GM12878 (cell line): ENCODE results near the gene POU2F1. TPM values are rescaled to one million over a fixed set of nuclear protein-coding genes. Genes with fewer than 3 reads are reported as not detected.

Experiments used
- ATAC-seq: fragments of 200-7000 bp; cut with Tn5 transposase; 3 replicates; pipeline ENCODE4 v1.9.1; 2020; ENCODE audit warnings: mild to moderate bottlenecking, moderate library complexity
- BruUV-seq: library from RNA; stranded (reverse); fragments of 400-500 nt; replicated peaks from 2 replicates; lab custom pipeline; 2021; lab: Mats Ljungman, UMichigan
- CTCF ChIA-PET: fragments of 300-600 bp; sonication (Branson Sonifier 250); formaldehyde crosslinking; extraction: SDS; loops from one replicate; lab custom pipeline; 2021; ENCODE audit warnings: inconsistent platforms; lab: Yijun Ruan, JAX
- POLR2A ChIA-PET: fragments of 350-600 bp; formaldehyde crosslinking; extraction: SDS; loops from one replicate; lab custom pipeline; 2021; ENCODE audit warnings: inconsistent platforms; lab: Charles Lee
- RAD21 ChIA-PET: fragments of 300-600 bp; sonication (Branson Sonifier 250); formaldehyde crosslinking; loops from one replicate; lab custom pipeline; 2023; ENCODE audit warnings: antibody characterized with exemption; ENCODE audit not compliant: unreplicated experiment; lab: Charles Lee
- SMC1A ChIA-PET: fragments of 300-600 bp; sonication (Branson Sonifier 250); formaldehyde crosslinking; loops from one replicate; lab custom pipeline; 2023; ENCODE audit not compliant: unreplicated experiment, uncharacterized antibody; lab: Charles Lee
- DNase-seq: peaks from one replicate; pipeline ENCODE4 v3.0.0-alpha.2; 2011; ENCODE audit warnings: low read depth, low spot score
- FAIRE-seq: peaks from 3 replicates; lab custom pipeline; 2011; peaks lifted over from hg19 to GRCh38; lab: Jason Lieb, UNC
- H2AFZ ChIP-seq: 2 replicates; pipeline ENCODE4 v1.6.0; 2011; ENCODE audit warnings: low read depth, low read length, control low read depth; ENCODE audit not compliant: control insufficient read depth
- H3K27ac ChIP-seq: 2 replicates; pipeline ENCODE4 v1.5.1; 2011; ENCODE audit warnings: control low read depth; ENCODE audit not compliant: control insufficient read depth, insufficient read depth
- H3K27me3 ChIP-seq, 2 experiments: replicated peaks in 1 of 2; 2 replicates each; pipeline versions ENCODE4 v1.6.0 to v1.6.1; 2011; ENCODE audit warnings: low read length in 1 of 2; ENCODE audit not compliant: control insufficient read depth in 2 of 2, insufficient read depth in 2 of 2
- H3K36me3 ChIP-seq, 2 experiments: 2 replicates each; pipeline ENCODE4 v1.5.1; 2011; ENCODE audit warnings: low read length in 1 of 2; ENCODE audit not compliant: control insufficient read depth in 2 of 2, insufficient read depth in 2 of 2
- H3K4me1 ChIP-seq: 2 replicates; pipeline ENCODE4 v1.6.1; 2011; ENCODE audit warnings: mild to moderate bottlenecking, low read length, moderate library complexity, mixed read lengths; ENCODE audit not compliant: control insufficient read depth, insufficient read depth
- H3K4me2 ChIP-seq: 2 replicates; pipeline ENCODE4 v1.6.0; 2011; ENCODE audit warnings: control low read depth; ENCODE audit not compliant: control insufficient read depth, insufficient read depth
- H3K4me3 ChIP-seq: fragments of 200-600 bp; sonication (generic); 2 replicates; pipeline ENCODE4 v1.5.1; 2016
- H3K79me2 ChIP-seq: 2 replicates; pipeline ENCODE4 v1.6.0; 2011; ENCODE audit warnings: low read length; ENCODE audit not compliant: control insufficient read depth, insufficient read depth
- H3K9ac ChIP-seq: 2 replicates; pipeline ENCODE4 v1.8.0; 2011; ENCODE audit warnings: low read length, control low read depth, mixed read lengths; ENCODE audit not compliant: control insufficient read depth, insufficient read depth
- H3K9me3 ChIP-seq: replicated peaks from 3 replicates; pipeline ENCODE4 v1.5.1; 2011; ENCODE audit warnings: mild to moderate bottlenecking, low read length; ENCODE audit not compliant: control insufficient read depth, insufficient read depth
- H4K20me1 ChIP-seq: 2 replicates; pipeline ENCODE4 v1.6.0; 2011; ENCODE audit not compliant: control insufficient read depth, insufficient read depth
- CEBPZ ChIP-seq: fragments of 150-350 bp; IDR thresholded peaks from 2 replicates; pipeline ENCODE4 v1.6.1; 2016; ENCODE audit warnings: low read depth, low read length
- HSF1 ChIP-seq: fragments of 150-350 bp; IDR thresholded peaks from 2 replicates; pipeline ENCODE4 v1.6.1; 2014; ENCODE audit warnings: mild to moderate bottlenecking, low read depth, low read length
- IRF4 ChIP-seq: IDR thresholded peaks from 2 replicates; pipeline ENCODE4 v1.6.1; 2011; ENCODE audit warnings: low read depth, low read length
- NFIC ChIP-seq: IDR thresholded peaks from 2 replicates; pipeline ENCODE4 v1.6.1; 2012; ENCODE audit warnings: low read depth, mild to moderate bottlenecking, inconsistent platforms, low read length, moderate library complexity
- NR2F1 ChIP-seq: fragments of 450-650 bp; conservative IDR thresholded peaks from 2 replicates; pipeline ENCODE4 v1.6.1; 2017; ENCODE audit warnings: mild to moderate bottlenecking
- PAX8 ChIP-seq: fragments of 450-650 bp; IDR thresholded peaks from 2 replicates; pipeline ENCODE4 v1.6.1; 2017; ENCODE audit warnings: mild to moderate bottlenecking, moderate library complexity
- PRDM15 ChIP-seq: fragments of 450-650 bp; formaldehyde crosslinking; IDR thresholded peaks from 2 replicates; pipeline ENCODE4 v1.4.0; 2020; ENCODE audit warnings: mild to moderate bottlenecking, moderate library complexity
- RBBP5 ChIP-seq: fragments of 200-600 bp; sonication (generic); conservative IDR thresholded peaks from 2 replicates; pipeline ENCODE4 v1.6.1; 2016
- RFX5 ChIP-seq: IDR thresholded peaks from 2 replicates; pipeline ENCODE4 v1.6.1; 2011; ENCODE audit warnings: low read depth, low read length, improper control_type of control experiment
- SUZ12 ChIP-seq: fragments of 200-600 bp; sonication (generic); IDR thresholded peaks from one replicate; pipeline ENCODE4 v1.6.1; 2018; ENCODE audit warnings: antibody characterized with exemption, mild to moderate bottlenecking; ENCODE audit not compliant: unreplicated experiment
- TCF12 ChIP-seq: IDR thresholded peaks from 2 replicates; pipeline ENCODE4 v1.6.1; 2011; ENCODE audit warnings: low read depth, mild to moderate bottlenecking, low read length
- TCF3 ChIP-seq: IDR thresholded peaks from 2 replicates; pipeline ENCODE4 v1.6.1; 2012; ENCODE audit warnings: low read depth, mild to moderate bottlenecking, low read length, borderline replicate concordance; ENCODE audit not compliant: insufficient read depth
- WGBS: methylation state at CpG from one replicate; pipeline ENCODE4 v1.1.6; 2016; ENCODE audit warnings: low lambda C conversion rate; ENCODE audit not compliant: insufficient replicate concordance, insufficient coverage; ENCODE audit errors: missing lambda C conversion rate; 5-methylcytosine and 5-hydroxymethylcytosine counted together
- in situ Hi-C: fragments of 300-500 bp; cut with MboI; formaldehyde crosslinking; loops from 9 replicates; pipeline ENCODE4 v1.14.3; 2018; ENCODE audit warnings: mixed read lengths
- intact Hi-C: fragments of 100-400 bp; cut with micrococcal nuclease; formaldehyde crosslinking; loops from one replicate; pipeline ENCODE4 v1.14.2; 2022; ENCODE audit not compliant: unreplicated experiment
- polyA plus RNA-seq, 11 experiments: library from polyadenylated mRNA; depleted of rRNA in 4 of 11; unstranded in 6 of 11; stranded (reverse) in 5 of 11; fragments of >200 nt; fragmentation: Nextera tagmentation in 4 of 11; fragmentation: Illumina TruSeq in 1 of 11; extraction: Ambion mirVana in 4 of 11; extraction: Trizol in 1 of 11; gene quantifications; 1 replicate in 1 of 11; 2 replicates in 10 of 11; pipeline versions ENCODE4 v1.2.1 to v1.2.3, GENCODE V29; 2011 to 2016; ENCODE audit warnings: inconsistent platforms in 2 of 11, missing spikeins in 2 of 11, low read depth in 1 of 11
- total RNA-seq, 4 experiments: library from RNA; depleted of rRNA in 3 of 4; stranded (reverse); fragments of >200 nt in 3 of 4; fragmentation: Illumina TruSeq in 1 of 4; extraction: Trizol in 1 of 4; gene quantifications; 2 replicates each; pipeline versions ENCODE4 v1.2.1 to v1.2.3, GENCODE V29; 2013 to 2021

The POU2F1 gene
- total and polyA plus RNA-seq, 10 of the 15 experiments (the other 5 are each of a cell fraction or from before 2014, with no cell fraction given): 2.5 to 21.7 (median 12.5) TPM

GRCh38 chr1:167184081-167184480, 36.6 kb upstream of the POU2F1 start:
- Histone ChIP-seq H3K79me2 (no peaks in the 10 kb centered on the region), H3K4me2 (no peak overlapping the region), H3K27ac (no peak overlapping the region), H3K9me3 (no peaks in the 10 kb centered on the region), H3K4me3 (no peak overlapping the region), H3K9ac (no peak overlapping the region), H3K4me1 (no peaks in the 10 kb centered on the region), H4K20me1 (no peaks in the 10 kb centered on the region), H3K27me3 (no peaks in the 10 kb centered on the region), H3K36me3 (no peaks in the 10 kb centered on the region), H2AFZ (no peak overlapping the region)
- POLR2A ChIA-PET: no interaction called here
- BruUV-seq: no TSS peak
- WGBS: 0% methylated on average over 2 of the region's 2 CpGs
- SMC1A ChIA-PET: interaction anchor here (0.8 kb wide), 1 partner anchor 8 kb away, joined by 3 read pairs; no protein-coding TSS in a partner anchor
- RAD21 ChIA-PET: no interaction called here
- no peak for FAIRE-seq
- TF ChIP-seq RFX5 (no peak), PAX8 (no peak), HSF1 (no peak), NR2F1 (no peak), IRF4 (no peak), TCF3 (no peak), SUZ12 (no peak), PRDM15 (CRISPR knock-in tag) (no peak), TCF12 (no peak), NFIC (no peak), CEBPZ (no peak), RBBP5 (no peak)
- ATAC-seq: no peak
- in situ Hi-C loops: no loop called here
- intact Hi-C loops: no loop called here
- CTCF ChIA-PET: no interaction called here
- no peak for DNase-seq
